Upper lobe of left lung (tissue), 6 donors: ENCODE data around the gene ZNF584. TPM values are rescaled to one million over a fixed set of nuclear protein-coding genes. Genes with fewer than 3 reads are reported as not detected.

Source experiments
- ATAC-seq, 2 donors: fragments of 200-7000 bp; cut with Tn5 transposase; one replicate each; pipeline ENCODE4 v1.9.1; 2022; ENCODE audit warnings: mild to moderate bottlenecking in 2 of 2, moderate library complexity in 2 of 2; ENCODE audit not compliant: low FRiP score in 2 of 2
- DNase-seq, 2 donors: peaks; one replicate each; pipeline ENCODE4 v3.0.0-alpha.2; 2019 to 2020
- H3K27ac ChIP-seq, 4 donors: fragments of 200-600 bp; sonication (generic); one replicate each; pipeline ENCODE4 v1.5.1; 2016 to 2019
- H3K27me3 ChIP-seq, 4 donors: fragments of 200-600 bp; sonication (generic); one replicate each; pipeline ENCODE4 v1.5.1; 2017 to 2019
- H3K36me3 ChIP-seq, 4 donors: fragments of 200-600 bp; sonication (generic); one replicate each; pipeline ENCODE4 v1.5.1; 2016 to 2019
- H3K4me1 ChIP-seq, 4 donors: fragments of 200-600 bp; sonication (generic); one replicate each; pipeline ENCODE4 v1.5.1; 2018 to 2019
- H3K4me3 ChIP-seq, 4 donors: fragments of 200-600 bp; sonication (generic); one replicate each; pipeline ENCODE4 v1.5.1; 2017 to 2019; ENCODE audit warnings: mild to moderate bottlenecking in 2 of 4, moderate library complexity in 1 of 4
- H3K9me3 ChIP-seq, 4 donors: fragments of 200-600 bp; sonication (generic); one replicate each; pipeline ENCODE4 v1.5.1; 2018 to 2019
- EP300 ChIP-seq, 4 donors: sonication (generic); formaldehyde crosslinking; IDR thresholded peaks; one replicate each; pipeline ENCODE4 v1.5.1; 2017; ENCODE audit warnings: antibody characterized with exemption in 4 of 4, control low read depth in 2 of 4
- POLR2A ChIP-seq, 4 donors: fragments of 450-650 bp; IDR thresholded peaks; one replicate each; pipeline ENCODE4 v1.5.1; 2016 to 2017; ENCODE audit warnings: antibody characterized with exemption in 4 of 4, mild to moderate bottlenecking in 2 of 4
- POLR2AphosphoS5 ChIP-seq, 2 donors: sonication (generic); formaldehyde crosslinking; IDR thresholded peaks; one replicate each; pipeline ENCODE4 v1.5.1; 2017; ENCODE audit warnings: antibody characterized with exemption in 2 of 2
- WGBS, 2 donors: methylation state at CpG; one replicate each; pipeline ENCODE4 v1.1.5; 2017 to 2018; 5-methylcytosine and 5-hydroxymethylcytosine counted together
- total RNA-seq, 6 donors: library from RNA; depleted of rRNA in 4 of 6; stranded (reverse); fragments of >200 nt in 4 of 6; gene quantifications; one replicate each; pipeline versions ENCODE4 v1.1.0 to v1.2.1, GENCODE V29; 2016 to 2021
- TF ChIP-seq, protein P1 (sequence below), 6 experiments: fragments of 450-650 bp in 4 of 6; fragments of 200-600 bp in 2 of 6; sonication (generic) in 2 of 6; IDR thresholded peaks; one replicate each; pipeline ENCODE4 v1.5.1; 2016 to 2019; ENCODE audit warnings: antibody characterized with exemption in 6 of 6
- donor health status: DM: no; HTN: no; CAD: no; lungs with moderate emphysema.
- donor health status: DM: no; HTN: yes; CAD: no; lungs with severe emphysema.

Gene ZNF584
- total RNA-seq, 6 donors from 2014 or later: 7.4 to 31.0 (median 13.1) TPM

DNA sequence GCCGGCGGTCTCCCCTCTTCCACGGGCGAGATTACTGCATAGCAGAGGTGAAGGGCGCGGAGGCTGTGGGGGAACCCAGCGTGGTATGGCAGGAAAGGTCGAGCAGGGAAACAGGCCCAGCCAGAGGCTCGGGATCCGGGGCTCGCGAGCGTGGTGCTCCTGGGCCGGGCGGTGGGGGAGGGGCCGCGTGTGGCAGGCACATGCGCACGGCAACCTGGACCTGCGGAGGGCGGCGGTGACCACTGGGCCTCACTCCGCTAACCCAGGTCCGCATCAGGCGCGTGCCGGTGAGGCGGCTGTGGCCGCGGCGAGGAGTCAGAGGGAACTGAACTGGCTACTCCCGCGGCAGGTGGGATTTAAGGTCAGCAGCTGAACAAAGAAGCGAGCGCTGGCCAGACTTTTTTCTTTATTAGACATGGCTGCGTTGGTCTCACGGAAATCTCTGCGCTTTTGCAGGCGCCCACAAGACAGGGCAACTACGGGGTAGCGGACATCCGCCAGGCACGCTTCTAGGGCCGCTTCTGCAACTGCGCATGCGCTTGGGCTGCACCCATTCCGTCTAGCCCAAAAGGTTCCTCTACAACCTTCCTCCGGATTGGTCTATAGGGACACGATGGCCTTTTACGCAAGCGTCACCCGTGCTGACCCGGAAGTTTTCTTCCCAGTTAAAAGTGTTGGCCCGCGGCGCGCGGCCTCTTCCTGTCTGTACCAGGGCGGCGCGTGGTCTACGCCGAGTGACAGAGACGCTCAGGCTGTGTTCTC lies 21.7 kb upstream of the ZNF584 start, which contains the start of gene RPS5:
Gene RPS5 (plus strand): TSS at position 694 of the 762 bp plus-strand sequence. CDS start 869 bp downstream, outside the sequence.
- H3K36me3 ChIP-seq: peaks cover 4 to 33% (median 16%) of the 10 kb centered on the region in 4 donors
- H3K4me1 ChIP-seq: peaks cover 25 to 49% (median 33%) of the 10 kb centered on the region in 4 donors
- no peaks in the 10 kb centered on the region for H3K27me3 ChIP-seq
- WGBS, 2 donors: 0% methylated on average over 26 to 46 of the region's 64 CpGs
- peak within 1 kb of the TSS; percentile 90 to 98 (median 94) for H3K27ac ChIP-seq
- peak within 1 kb of the TSS; percentile 56 to 93 (median 80) for H3K4me3 ChIP-seq
- peak; percentile 95 to 96 for DNase-seq
- no peaks in the 10 kb centered on the region for H3K9me3 ChIP-seq
- peak in 1 of 4 donors; percentile 20 for TF ChIP-seq EP300 (IDR thresholded peaks at IDR 0.05)
- TF ChIP-seq POLR2AphosphoS5 (IDR thresholded peaks at IDR 0.05): peak; percentile 80 to 83
- TF ChIP-seq POLR2A (IDR thresholded peaks at IDR 0.05): peak in 3 of 4 donors; percentile 59 to 84 (median 72)
- TF ChIP-seq, protein P1, sequence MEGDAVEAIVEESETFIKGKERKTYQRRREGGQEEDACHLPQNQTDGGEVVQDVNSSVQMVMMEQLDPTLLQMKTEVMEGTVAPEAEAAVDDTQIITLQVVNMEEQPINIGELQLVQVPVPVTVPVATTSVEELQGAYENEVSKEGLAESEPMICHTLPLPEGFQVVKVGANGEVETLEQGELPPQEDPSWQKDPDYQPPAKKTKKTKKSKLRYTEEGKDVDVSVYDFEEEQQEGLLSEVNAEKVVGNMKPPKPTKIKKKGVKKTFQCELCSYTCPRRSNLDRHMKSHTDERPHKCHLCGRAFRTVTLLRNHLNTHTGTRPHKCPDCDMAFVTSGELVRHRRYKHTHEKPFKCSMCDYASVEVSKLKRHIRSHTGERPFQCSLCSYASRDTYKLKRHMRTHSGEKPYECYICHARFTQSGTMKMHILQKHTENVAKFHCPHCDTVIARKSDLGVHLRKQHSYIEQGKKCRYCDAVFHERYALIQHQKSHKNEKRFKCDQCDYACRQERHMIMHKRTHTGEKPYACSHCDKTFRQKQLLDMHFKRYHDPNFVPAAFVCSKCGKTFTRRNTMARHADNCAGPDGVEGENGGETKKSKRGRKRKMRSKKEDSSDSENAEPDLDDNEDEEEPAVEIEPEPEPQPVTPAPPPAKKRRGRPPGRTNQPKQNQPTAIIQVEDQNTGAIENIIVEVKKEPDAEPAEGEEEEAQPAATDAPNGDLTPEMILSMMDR (IDR thresholded peaks at IDR 0.05): no peak
- ATAC-seq: peak; percentile 96 to 97

DNA sequence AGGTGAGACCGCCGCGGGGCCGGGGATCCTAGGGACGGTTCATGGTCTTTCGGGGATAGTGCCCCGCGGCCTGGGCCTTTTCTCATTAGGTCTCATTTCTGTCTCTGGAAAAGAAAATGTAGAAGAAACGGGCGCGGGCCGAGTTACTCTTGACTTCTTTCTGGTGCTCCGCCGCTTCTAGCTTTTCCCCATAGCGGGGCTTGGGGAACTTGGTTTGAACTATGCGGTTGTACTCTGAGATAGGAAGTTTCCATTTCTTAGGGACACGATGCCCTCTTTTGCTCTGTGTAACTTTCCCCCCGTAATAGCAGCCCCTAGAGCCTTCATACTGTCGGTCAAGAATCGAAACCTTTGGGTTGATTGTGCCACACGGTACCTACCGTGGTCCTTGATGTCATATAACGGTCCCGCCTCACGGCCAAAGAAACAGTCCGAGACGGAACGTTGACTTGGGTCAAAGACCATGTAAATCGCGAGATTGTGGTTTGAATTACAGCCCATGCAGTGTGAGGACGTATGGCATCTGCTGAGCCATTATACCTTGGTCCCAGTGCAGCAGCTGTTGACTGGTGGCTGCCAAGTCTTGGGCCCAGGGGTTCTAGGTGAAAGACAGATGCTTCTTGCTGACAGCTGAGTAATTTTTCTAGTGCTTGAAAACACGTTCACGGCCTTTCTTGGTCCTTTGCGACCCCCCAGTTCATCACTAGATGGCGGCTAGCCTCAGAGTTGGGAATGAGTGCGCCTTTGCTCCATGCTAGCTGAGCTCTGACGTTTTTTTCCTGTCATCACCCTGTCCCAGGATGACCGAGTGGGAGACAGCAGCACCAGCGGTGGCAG lies 20.9 kb upstream of the ZNF584 start:
- peaks cover 21 to 41% (median 28%) of the 10 kb centered on the region in 4 donors for H3K4me1 ChIP-seq
- 7% methylated on average over 39 of the region's 39 CpGs for WGBS, 2 donors

GRCh38 chr19:58388175-58388526 lies 20.3 kb upstream of the ZNF584 start:
- Histone ChIP-seq H3K36me3 (peaks cover 5 to 46% (median 27%) of the 10 kb centered on the region in 4 donors), H3K9me3 (no peaks in the 10 kb centered on the region), H3K27ac (no peak overlapping the region), H3K4me3 (peak overlapping the region in 3 of 4 donors; percentile 74 to 93 (median 85)), H3K27me3 (no peaks in the 10 kb centered on the region), H3K4me1 (peaks cover 21 to 41% (median 28%) of the 10 kb centered on the region in 4 donors)
- ATAC-seq (no peak), DNase-seq (no peak)
- TF ChIP-seq EP300 (IDR thresholded peaks at IDR 0.05): no peak
- no peak for TF ChIP-seq POLR2AphosphoS5 (IDR thresholded peaks at IDR 0.05)
- no peak for TF ChIP-seq POLR2A (IDR thresholded peaks at IDR 0.05)
- TF ChIP-seq, protein P1 (IDR thresholded peaks at IDR 0.05): no peak
- WGBS, 2 donors: 77 to 78% methylated on average over 3 of the region's 3 CpGs

More for the DNA sequence above, 20.9 kb upstream of the ZNF584 start:
- peak overlapping the region; percentile 90 to 98 (median 94) for H3K27ac ChIP-seq
- DNase-seq (no peak), ATAC-seq (no peak)
- peaks cover 4 to 40% (median 21%) of the 10 kb centered on the region in 4 donors for H3K36me3 ChIP-seq
- TF ChIP-seq, protein P1 (IDR thresholded peaks at IDR 0.05): no peak
- no peaks in the 10 kb centered on the region for H3K27me3 ChIP-seq
- peak overlapping the region; percentile 54 to 93 (median 80) for H3K4me3 ChIP-seq
- no peaks in the 10 kb centered on the region for H3K9me3 ChIP-seq

DNA sequence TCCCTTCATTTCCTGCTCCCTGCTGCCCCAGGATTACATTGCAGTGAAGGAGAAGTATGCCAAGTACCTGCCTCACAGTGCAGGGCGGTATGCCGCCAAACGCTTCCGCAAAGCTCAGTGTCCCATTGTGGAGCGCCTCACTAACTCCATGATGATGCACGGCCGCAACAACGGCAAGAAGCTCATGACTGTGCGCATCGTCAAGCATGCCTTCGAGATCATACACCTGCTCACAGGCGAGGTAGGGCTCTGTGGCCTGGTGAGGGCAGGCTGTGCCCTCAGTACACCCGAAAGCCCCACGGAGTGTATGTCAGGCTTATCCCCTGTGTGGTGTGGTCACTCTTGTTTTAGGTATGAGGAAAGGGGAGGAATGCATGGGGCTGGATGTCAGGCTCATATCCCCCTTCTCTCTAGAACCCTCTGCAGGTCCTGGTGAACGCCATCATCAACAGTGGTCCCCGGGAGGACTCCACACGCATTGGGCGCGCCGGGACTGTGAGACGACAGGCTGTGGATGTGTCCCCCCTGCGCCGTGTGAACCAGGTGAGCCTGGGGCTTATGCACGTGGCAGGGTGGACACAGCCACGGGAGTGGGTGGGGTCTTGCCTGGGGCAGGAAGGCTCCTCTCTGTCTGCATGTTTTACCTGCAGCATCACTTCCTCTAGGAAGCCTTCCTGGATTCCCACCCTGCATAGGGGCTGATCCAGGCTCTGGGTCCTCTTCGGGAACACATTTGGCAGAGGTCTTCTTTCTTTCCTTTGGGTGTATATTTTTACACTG lies 15.3 kb upstream of the ZNF584 start:
- no peak overlapping the region for H3K27ac ChIP-seq
- DNase-seq (peak in 1 of 2 donors; percentile 64), ATAC-seq (no peak)
- peaks cover 0 to 9% (median 4%) of the 10 kb centered on the region in 4 donors for H3K27me3 ChIP-seq
- no peak overlapping the region for H3K4me3 ChIP-seq
- no peak for TF ChIP-seq POLR2AphosphoS5 (IDR thresholded peaks at IDR 0.05)
- TF ChIP-seq, protein P1 (IDR thresholded peaks at IDR 0.05): no peak
- no peak for TF ChIP-seq EP300 (IDR thresholded peaks at IDR 0.05)
- no peak for TF ChIP-seq POLR2A (IDR thresholded peaks at IDR 0.05)
- H3K9me3 ChIP-seq: no peaks in the 10 kb centered on the region
- WGBS, 2 donors: 90 to 94% methylated on average over 15 to 26 of the region's 26 CpGs
- peaks cover 15 to 67% (median 47%) of the 10 kb centered on the region in 4 donors for H3K36me3 ChIP-seq
- H3K4me1 ChIP-seq: peaks cover 11 to 42% (median 18%) of the 10 kb centered on the region in 4 donors
